H9 (cell line): Measurements from ENCODE around the gene STARD3NL. TPM values are rescaled to one million over a fixed set of nuclear protein-coding genes. Genes with fewer than 3 reads are reported as not detected.

Source experiments
- DNase-seq: peaks from one replicate; pipeline ENCODE4 v3.0.0-alpha.2; 2017
- H2AFZ ChIP-seq: one replicate; pipeline ENCODE4 v1.6.1; 2013; ENCODE audit warnings: mild to moderate bottlenecking, low read length, control low read depth, moderate library complexity
- H2AK5ac ChIP-seq: 2 replicates; pipeline ENCODE4 v1.6.1; 2013; ENCODE audit warnings: low read length, control low read depth, mixed read lengths; ENCODE audit not compliant: insufficient read length
- H2BK120ac ChIP-seq: one replicate; pipeline ENCODE4 v1.6.1; 2013; ENCODE audit warnings: low read depth, mild to moderate bottlenecking, low read length, control low read depth, inconsistent platforms; ENCODE audit not compliant: poor library complexity, severe bottlenecking
- H2BK12ac ChIP-seq: 2 replicates; pipeline ENCODE4 v1.6.1; 2013; ENCODE audit warnings: low read length, control low read depth, mixed read lengths, low read depth; ENCODE audit not compliant: insufficient read length
- H2BK15ac ChIP-seq: 2 replicates; pipeline ENCODE4 v1.6.1; 2013; ENCODE audit warnings: low read depth, low read length, control low read depth
- H2BK20ac ChIP-seq: one replicate; pipeline ENCODE4 v1.6.1; 2013; ENCODE audit warnings: low read depth, mild to moderate bottlenecking, low read length, control low read depth, inconsistent platforms; ENCODE audit not compliant: poor library complexity, severe bottlenecking
- H2BK5ac ChIP-seq: 2 replicates; pipeline ENCODE4 v1.6.1; 2013; ENCODE audit warnings: low read length, control low read depth, mixed read lengths; ENCODE audit not compliant: insufficient read length
- H3K14ac ChIP-seq: 2 replicates; pipeline ENCODE4 v1.6.1; 2013; ENCODE audit warnings: low read length, control low read depth; ENCODE audit not compliant: insufficient read depth
- H3K18ac ChIP-seq: 2 replicates; pipeline ENCODE4 v1.6.1; 2013; ENCODE audit warnings: low read depth, mild to moderate bottlenecking, mixed read lengths, low read length, control low read depth; ENCODE audit not compliant: insufficient read length
- H3K23ac ChIP-seq: 2 replicates; pipeline ENCODE4 v1.6.1; 2013; ENCODE audit warnings: low read length, control low read depth, mixed read lengths, low read depth; ENCODE audit not compliant: insufficient read length
- H3K23me2 ChIP-seq: 2 replicates; pipeline ENCODE4 v1.6.1; 2013; ENCODE audit warnings: low read depth, mild to moderate bottlenecking, mixed read lengths, low read length, control low read depth; ENCODE audit not compliant: insufficient read length, poor library complexity, severe bottlenecking
- H3K27ac ChIP-seq: 2 replicates; pipeline ENCODE4 v1.5.1; 2013; ENCODE audit warnings: low read length, control low read depth, mixed read lengths, low read depth; ENCODE audit not compliant: insufficient read length
- H3K27me3 ChIP-seq: 2 replicates; pipeline ENCODE4 v1.6.1; 2013; ENCODE audit warnings: low read length, control low read depth, inconsistent platforms; ENCODE audit not compliant: insufficient read depth
- H3K4ac ChIP-seq: 2 replicates; pipeline ENCODE4 v1.6.1; 2013; ENCODE audit warnings: low read depth, mild to moderate bottlenecking, control low read depth, inconsistent platforms, low read length, moderate library complexity
- H3K4me1 ChIP-seq: 2 replicates; pipeline ENCODE4 v1.6.1; 2013; ENCODE audit warnings: low read length, control low read depth, inconsistent platforms; ENCODE audit not compliant: insufficient read depth
- H3K4me2 ChIP-seq: 2 replicates; pipeline ENCODE4 v1.6.1; 2013; ENCODE audit warnings: low read length, control low read depth, mixed read lengths; ENCODE audit not compliant: insufficient read length, insufficient read depth
- H3K56ac ChIP-seq: 2 replicates; pipeline ENCODE4 v1.6.1; 2013; ENCODE audit warnings: low read depth, mild to moderate bottlenecking, mixed read lengths, low read length, control low read depth; ENCODE audit not compliant: insufficient read length
- H3K79me1 ChIP-seq: 2 replicates; pipeline ENCODE4 v1.6.1; 2013; ENCODE audit warnings: low read depth, mild to moderate bottlenecking, moderate library complexity, low read length, control low read depth, inconsistent platforms; ENCODE audit not compliant: insufficient read depth, poor library complexity, severe bottlenecking
- H3K79me2 ChIP-seq: 2 replicates; pipeline ENCODE4 v1.6.1; 2013; ENCODE audit warnings: low read length, control low read depth, inconsistent platforms; ENCODE audit not compliant: insufficient read depth
- H3K9ac ChIP-seq: 2 replicates; pipeline ENCODE4 v1.6.1; 2013; ENCODE audit warnings: low read length, control low read depth, mixed read lengths; ENCODE audit not compliant: insufficient read length; ENCODE audit errors: extremely low read depth
- H3K9me3 ChIP-seq: one replicate; pipeline ENCODE4 v1.6.1; 2013; ENCODE audit warnings: low read depth, low read length, inconsistent platforms; ENCODE audit not compliant: control insufficient read depth
- H3T11ph ChIP-seq: one replicate; pipeline ENCODE4 v1.6.1; 2013; ENCODE audit warnings: mild to moderate bottlenecking, low read length, control low read depth, inconsistent platforms
- H4K20me1 ChIP-seq: one replicate; pipeline ENCODE4 v1.6.1; 2013; ENCODE audit not compliant: control insufficient read depth, insufficient read length, insufficient read depth
- H4K5ac ChIP-seq: 2 replicates; pipeline ENCODE4 v1.6.1; 2013; ENCODE audit warnings: low read depth, mild to moderate bottlenecking, mixed read lengths, low read length, control low read depth; ENCODE audit not compliant: insufficient read length
- H4K8ac ChIP-seq: replicated peaks from 2 replicates; pipeline ENCODE4 v1.6.1; 2013; ENCODE audit warnings: low read length, control low read depth, mixed read lengths, low read depth; ENCODE audit not compliant: insufficient read length
- H4K91ac ChIP-seq: 2 replicates; pipeline ENCODE4 v1.6.1; 2013; ENCODE audit warnings: low read depth, mild to moderate bottlenecking, moderate library complexity, mixed read lengths, low read length, control low read depth; ENCODE audit not compliant: insufficient read length
- H3K27ac Mint-ChIP-seq, 3 experiments: 2 replicates in 2 of 3; 3 replicates in 1 of 3; pipeline ENCODE4 v1.8.0; 2020 to 2021; ENCODE audit warnings: mixed read lengths in 3 of 3, mild to moderate bottlenecking in 1 of 3, moderate library complexity in 1 of 3
- H3K27me3 Mint-ChIP-seq: 2 replicates; pipeline ENCODE4 v1.8.0; 2021; ENCODE audit warnings: low read depth, mild to moderate bottlenecking, moderate library complexity, mixed read lengths
- H3K36me3 Mint-ChIP-seq, 3 experiments: 2 replicates in 2 of 3; 3 replicates in 1 of 3; pipeline ENCODE4 v1.8.0; 2020 to 2021; ENCODE audit warnings: low read depth in 3 of 3, mixed read lengths in 3 of 3; ENCODE audit not compliant: insufficient read depth in 1 of 3
- H3K4me1 Mint-ChIP-seq, 2 experiments: 2 replicates each; pipeline ENCODE4 v1.8.0; 2020; ENCODE audit warnings: mixed read lengths in 2 of 2
- H3K4me3 Mint-ChIP-seq, 2 experiments: 2 replicates in 1 of 2; 3 replicates in 1 of 2; pipeline ENCODE4 v1.8.0; 2020 to 2021; ENCODE audit warnings: mild to moderate bottlenecking in 2 of 2, mixed read lengths in 2 of 2, moderate library complexity in 1 of 2
- H3K9me3 Mint-ChIP-seq, 2 experiments: 2 replicates in 1 of 2; 3 replicates in 1 of 2; pipeline ENCODE4 v1.8.0; 2020; ENCODE audit warnings: mild to moderate bottlenecking in 2 of 2, mixed read lengths in 2 of 2, moderate library complexity in 1 of 2
- CTCF ChIP-seq: fragments of 200-600 bp; sonication (generic); conservative IDR thresholded peaks from 3 replicates; pipeline ENCODE4 v1.8.0; 2021; ENCODE audit warnings: antibody characterized with exemption, mild to moderate bottlenecking
- WGBS: extraction: QIAGEN DNeasy Blood & Tissue Kit; methylation state at CpG from one replicate; pipeline ENCODE4 v1.1.7; 2013; ENCODE audit warnings: missing lambda C conversion rate, low lambda C conversion rate, mixed read lengths; ENCODE audit not compliant: insufficient read length; ENCODE audit errors: extremely low coverage; 5-methylcytosine and 5-hydroxymethylcytosine counted together
- total RNA-seq: library from RNA; stranded (reverse); gene quantifications from 2 replicates; pipeline ENCODE4 v1.2.1, GENCODE V29; 2021

Gene STARD3NL
- total RNA-seq, 1 experiment from 2014 or later: 36.5 TPM

- Histone ChIP-seq H3K27me3 (no peaks in the 10 kb centered on the region), H4K91ac (no peak overlapping the region), H2BK15ac (no peak overlapping the region), H2AK5ac (no peak overlapping the region), H3K23ac (no peak overlapping the region), H2BK5ac (no peak overlapping the region), H3K4me1 (no peaks in the 10 kb centered on the region), H4K8ac (no peak overlapping the region), H2BK120ac (no peak overlapping the region), H3K23me2 (no peaks in the 10 kb centered on the region), H4K5ac (peak overlapping the region; percentile 83), H2AFZ (peak overlapping the region; percentile 59), H3K9me3 (no peaks in the 10 kb centered on the region), H2BK20ac (no peak overlapping the region), H3K4me2 (no peak overlapping the region), H3K79me1 (no peaks in the 10 kb centered on the region), H3K56ac (no peak overlapping the region), H3K18ac (peak overlapping the region; percentile 85), H2BK12ac (peak overlapping the region; percentile 35), H3K9ac (no peak overlapping the region), H3T11ph (no peak overlapping the region), H3K27ac (no peak overlapping the region), H4K20me1 (no peaks in the 10 kb centered on the region), H3K14ac (0 out of 2 replicates have a peak overlapping the region, but pooled peaks have one; percentile 47), H3K79me2 (no peaks in the 10 kb centered on the region), H3K4ac (no peak overlapping the region)
- Mint-ChIP-seq H3K27me3 (no peaks in the 10 kb centered on the region), H3K27ac (peak overlapping the region in 1 of 3 experiments; percentile 54; a peak in 1 of 7 replicates), H3K36me3 (no peaks in the 10 kb centered on the region), H3K4me1 (peaks cover 0 to 5% of the 10 kb centered on the region in 2 experiments; a peak in 1 of 4 replicates), H3K4me3 (no peak overlapping the region), H3K9me3 (no peaks in the 10 kb centered on the region)
- no peak for TF ChIP-seq CTCF
- no peak for DNase-seq
- WGBS: no CpG with 5 or more reads among the region's 2 CpGs
Observed at GRCh38 chr7:38141187-38141586, 36.9 kb upstream of the STARD3NL start.
